SK-N-SH treated with all-trans-retinoic acid at 6 μM for 48 hours (cell line): ENCODE measurements around the gene TFAP2B.

ENCODE experiments used
- BACH2 ChIP-seq: fragments of 250-450 bp; sonication (Bioruptor Pico); IDR thresholded peaks from 2 replicates; pipeline ENCODE4 v1.9.0; 2021; ENCODE audit warnings: mild to moderate bottlenecking, borderline replicate concordance
- CREB5 ChIP-seq: fragments of 250-450 bp; sonication (Bioruptor Pico); IDR thresholded peaks from 2 replicates; pipeline ENCODE4 v1.5.1; 2020; ENCODE audit warnings: low read depth, mild to moderate bottlenecking, moderate library complexity
- CSDC2 ChIP-seq: fragments of 250-450 bp; sonication (Bioruptor Pico); IDR thresholded peaks from 2 replicates; pipeline ENCODE4 v1.5.0; 2020; ENCODE audit warnings: mild to moderate bottlenecking, moderate library complexity
- CSRNP3 ChIP-seq: fragments of 250-450 bp; sonication (Bioruptor Pico); IDR thresholded peaks from 2 replicates; pipeline ENCODE4 v1.5.1; 2021; ENCODE audit warnings: mild to moderate bottlenecking, moderate library complexity
- PATZ1 ChIP-seq: fragments of 250-450 bp; sonication (Bioruptor Pico); IDR thresholded peaks from 2 replicates; pipeline ENCODE4 v1.8.0; 2020; ENCODE audit warnings: mild to moderate bottlenecking, moderate library complexity, borderline replicate concordance
- POU6F1 ChIP-seq: fragments of 250-450 bp; sonication (Bioruptor Pico); IDR thresholded peaks from 2 replicates; pipeline ENCODE4 v1.8.0; 2021; ENCODE audit warnings: low read depth, mild to moderate bottlenecking, moderate library complexity, borderline replicate concordance
- PPARA ChIP-seq: fragments of 250-450 bp; sonication (Bioruptor Pico); IDR thresholded peaks from 2 replicates; pipeline ENCODE4 v1.5.0; 2020; ENCODE audit warnings: mild to moderate bottlenecking, borderline replicate concordance
- RARB ChIP-seq: fragments of 250-450 bp; sonication (Bioruptor Pico); IDR thresholded peaks from 2 replicates; pipeline ENCODE4 v1.8.0; 2021; ENCODE audit warnings: mild to moderate bottlenecking, moderate library complexity
- SNAI2 ChIP-seq: fragments of 250-450 bp; sonication (Bioruptor Pico); IDR thresholded peaks from 2 replicates; pipeline ENCODE4 v1.5.0; 2020; ENCODE audit warnings: mild to moderate bottlenecking, moderate library complexity
- ZFP3 ChIP-seq: fragments of 250-450 bp; sonication (Bioruptor Pico); IDR thresholded peaks from 2 replicates; pipeline ENCODE4 v1.5.0; 2020; ENCODE audit warnings: mild to moderate bottlenecking, moderate library complexity
- ZFP30 ChIP-seq: fragments of 450-650 bp; formaldehyde crosslinking; IDR thresholded peaks from 2 replicates; pipeline ENCODE4 v1.5.0; 2022; ENCODE audit warnings: mild to moderate bottlenecking, moderate library complexity
- ZNF70 ChIP-seq: fragments of 450-650 bp; formaldehyde crosslinking; IDR thresholded peaks from 2 replicates; pipeline ENCODE4 v1.5.0; 2020; ENCODE audit warnings: mild to moderate bottlenecking, moderate library complexity

GRCh38 chr6:50884364-50884763 is 65.7 kb downstream of the TFAP2B start:
- no peak for TF ChIP-seq PATZ1 (CRISPR knock-in tag)
- TF ChIP-seq ZNF70 (CRISPR knock-in tag) = no peak
- TF ChIP-seq RARB (CRISPR knock-in tag) = no peak
- no peak for TF ChIP-seq ZFP3
- TF ChIP-seq CREB5 = no peak
- no peak for TF ChIP-seq ZFP30 (CRISPR knock-in tag)
- no peak for TF ChIP-seq BACH2
- no peak for TF ChIP-seq SNAI2 (CRISPR knock-in tag)
- TF ChIP-seq PPARA = no peak
- TF ChIP-seq CSDC2 (CRISPR knock-in tag) = no peak
- TF ChIP-seq POU6F1 = no peak
- no peak for TF ChIP-seq CSRNP3 (CRISPR knock-in tag)
